ENCODE results near the gene ANAPC4. TPM values are rescaled to one million over a fixed set of nuclear protein-coding genes. Genes with fewer than 3 reads are reported as not detected.

The ANAPC4 gene
- total RNA-seq, 1 donor from 2014 or later = 36.4 TPM

DNA sequence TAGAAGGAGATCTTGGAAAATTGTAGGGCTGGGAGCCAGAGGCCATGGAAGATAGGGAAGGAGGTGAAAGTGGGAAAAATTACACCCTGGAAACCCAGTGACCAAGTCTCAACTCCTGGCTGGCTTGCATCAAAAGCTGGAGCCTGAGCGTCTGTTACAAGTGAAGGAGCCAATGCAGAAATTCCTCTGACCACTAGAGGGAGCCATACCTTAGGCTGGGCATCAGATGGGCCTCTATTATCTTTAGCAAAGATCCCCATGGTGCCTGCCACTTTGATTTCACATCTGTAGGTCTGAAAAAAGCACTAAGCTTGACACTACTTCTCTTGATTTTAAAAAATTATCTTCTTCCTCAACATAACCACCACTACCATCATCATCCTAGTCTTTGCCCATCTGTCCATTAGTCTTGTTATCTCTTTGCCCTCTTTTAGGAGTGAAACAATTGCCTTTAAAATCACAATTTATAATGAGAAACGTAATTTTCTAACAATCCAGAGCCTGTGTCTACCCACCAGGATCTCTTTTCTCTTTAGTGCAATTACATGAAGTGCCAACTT is 62.9 kb downstream of the ANAPC4 start:
- DNase-seq = peak; percentile 76

DNA sequence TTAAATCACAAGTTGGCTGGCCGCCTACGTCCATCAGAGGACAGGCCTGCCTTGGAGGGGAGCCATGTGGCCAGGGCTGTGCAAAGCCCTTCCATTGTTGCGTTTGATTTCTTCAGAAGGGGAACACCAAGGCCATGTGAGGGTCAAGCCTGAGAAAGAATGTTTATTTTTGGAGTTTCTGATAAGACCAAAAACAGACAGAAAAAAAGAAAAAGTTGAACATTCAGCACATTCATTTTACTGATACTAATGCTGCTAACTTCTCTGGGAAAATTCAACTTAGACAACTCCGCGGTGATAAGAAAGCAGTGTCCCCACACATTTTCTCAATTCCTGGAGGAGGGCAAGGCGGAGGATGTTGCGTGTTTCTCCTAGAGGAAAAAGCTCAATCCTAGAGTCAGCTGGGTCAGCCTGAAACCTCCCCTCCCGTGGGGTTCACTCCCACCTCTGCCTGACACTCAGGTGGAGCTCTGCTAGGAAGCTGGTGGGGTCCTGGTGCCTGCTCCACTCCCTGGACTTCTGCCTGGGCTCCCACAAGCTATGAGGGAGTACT is 63.5 kb downstream of the ANAPC4 start:
- DNase-seq = peak; percentile 30

DNA sequence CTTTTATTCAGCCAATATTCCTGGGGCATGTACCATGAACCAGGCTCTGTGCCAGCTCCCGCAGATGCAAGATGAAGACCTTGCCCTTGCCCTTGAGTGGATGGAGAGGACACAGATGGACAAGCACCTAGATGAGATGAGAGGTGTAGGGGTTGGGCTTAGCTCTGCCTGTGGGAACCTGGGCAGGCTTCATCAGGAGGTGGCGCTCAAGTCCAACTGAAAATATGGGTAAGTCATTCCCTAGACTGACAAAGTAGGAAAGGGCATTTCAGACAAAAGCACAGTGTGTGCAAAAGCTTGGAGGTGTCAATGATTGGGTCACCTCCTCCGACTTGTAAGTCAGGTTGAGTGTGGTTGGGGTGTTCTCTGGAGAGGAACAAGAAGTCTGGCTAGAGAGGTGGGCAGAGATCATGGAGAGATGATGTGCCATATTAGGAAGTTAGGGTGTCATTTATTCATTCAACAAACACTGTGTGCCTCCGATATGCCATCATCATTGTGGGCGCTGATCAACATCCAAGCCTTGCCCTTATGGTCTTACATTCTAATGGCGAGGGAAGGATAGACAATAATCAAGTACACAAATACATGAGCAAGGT is 64.6 kb downstream of the ANAPC4 start:
- DNase-seq = peak; percentile 82

DNA sequence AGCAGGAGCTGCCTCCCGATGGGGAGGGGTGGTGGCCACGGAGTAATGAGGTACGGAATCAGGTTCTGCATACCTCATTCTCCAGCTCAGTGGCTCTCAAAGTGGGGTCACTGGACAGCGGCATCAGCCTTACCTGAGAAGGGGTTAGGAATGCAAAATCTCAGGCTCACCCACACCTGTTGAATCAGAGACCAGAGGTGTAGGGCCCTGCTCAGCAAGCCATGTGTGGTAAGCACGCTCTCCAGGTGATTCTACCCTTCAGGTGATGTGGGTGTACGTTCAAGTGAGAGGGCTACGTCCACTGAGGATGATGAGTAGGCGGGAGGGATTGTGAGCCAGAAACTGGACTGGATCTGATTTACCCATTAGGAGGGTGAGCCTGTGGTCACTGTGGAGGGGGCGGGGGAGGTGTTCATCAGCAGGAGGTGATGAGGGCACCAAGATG is 65.8 kb downstream of the ANAPC4 start:
- no peak for DNase-seq

DNA sequence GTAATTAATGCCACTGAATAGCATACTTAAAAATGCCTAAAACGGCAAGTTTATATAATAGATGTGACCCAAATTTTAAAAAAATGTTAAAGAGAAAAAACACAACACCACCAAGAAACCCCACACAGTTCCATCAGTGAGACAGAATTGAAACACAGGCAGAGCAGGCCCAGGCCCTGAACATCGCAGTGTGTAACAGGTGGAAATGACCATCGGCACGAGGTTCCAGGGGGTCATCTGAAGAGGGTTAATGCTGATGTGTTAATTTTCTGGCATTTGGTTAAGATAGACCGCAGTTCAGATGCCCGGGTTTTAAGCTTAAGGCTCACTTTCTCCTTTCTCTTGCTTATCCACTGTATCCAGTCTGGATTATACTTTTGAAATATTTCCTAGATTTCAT is 66.8 kb downstream of the ANAPC4 start:
- DNase-seq = no peak

DNA sequence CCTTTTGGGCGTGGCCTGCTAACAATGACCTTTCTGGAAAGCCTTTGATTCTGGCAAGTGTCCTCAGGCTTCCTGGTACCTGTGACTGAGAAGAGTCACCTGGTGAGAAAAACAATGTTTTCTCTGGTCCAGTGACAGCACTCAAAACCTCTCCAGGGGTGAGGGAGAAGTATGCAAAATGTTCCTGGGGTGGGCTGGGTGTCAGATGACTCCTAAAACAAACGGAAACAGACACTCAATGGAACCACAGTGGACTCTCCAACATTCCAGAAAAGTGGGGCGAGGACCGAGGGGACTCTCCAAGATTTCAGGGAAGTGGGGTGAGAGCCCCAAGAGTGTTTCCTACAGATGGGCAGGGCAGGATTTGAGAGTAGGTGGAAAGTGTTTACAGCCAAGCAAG is 69.5 kb downstream of the ANAPC4 start:
- DNase-seq = no peak

DNA sequence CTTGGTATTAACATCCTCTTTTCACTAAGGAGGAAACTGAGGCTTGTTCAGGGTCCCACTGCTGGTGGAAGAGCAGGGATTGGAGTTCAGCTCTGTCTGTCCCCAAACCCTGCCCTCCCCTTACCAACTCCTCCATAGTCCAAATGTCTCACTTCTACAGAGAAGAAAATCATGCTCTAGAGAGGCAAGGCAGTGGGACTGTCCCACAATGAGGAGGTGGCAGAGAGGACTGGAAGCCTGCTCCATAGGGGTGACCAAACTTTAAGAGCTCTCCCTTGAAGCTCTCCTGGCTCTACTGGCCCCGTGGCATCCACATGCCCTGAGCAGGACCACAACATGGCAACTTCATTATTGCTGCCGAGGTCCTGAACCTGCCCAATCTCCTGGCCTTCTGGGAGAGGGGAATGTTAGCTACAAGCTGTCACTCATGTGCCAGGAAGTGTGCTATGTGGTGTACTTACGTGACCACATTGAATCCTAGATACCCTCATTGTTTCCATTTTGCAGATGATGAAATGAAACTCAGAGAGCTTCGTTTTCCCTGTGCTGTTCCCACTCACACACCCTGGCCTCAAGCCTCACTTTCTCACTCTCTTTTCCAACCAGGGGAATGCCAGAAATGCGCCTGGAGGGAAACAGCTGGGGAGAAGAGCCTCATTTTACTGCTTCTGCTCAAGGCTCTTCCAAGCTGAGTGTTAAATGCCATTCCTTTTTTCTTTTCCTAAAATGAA is 71.5 kb downstream of the ANAPC4 start:
- DNase-seq = peak; percentile 61

DNA sequence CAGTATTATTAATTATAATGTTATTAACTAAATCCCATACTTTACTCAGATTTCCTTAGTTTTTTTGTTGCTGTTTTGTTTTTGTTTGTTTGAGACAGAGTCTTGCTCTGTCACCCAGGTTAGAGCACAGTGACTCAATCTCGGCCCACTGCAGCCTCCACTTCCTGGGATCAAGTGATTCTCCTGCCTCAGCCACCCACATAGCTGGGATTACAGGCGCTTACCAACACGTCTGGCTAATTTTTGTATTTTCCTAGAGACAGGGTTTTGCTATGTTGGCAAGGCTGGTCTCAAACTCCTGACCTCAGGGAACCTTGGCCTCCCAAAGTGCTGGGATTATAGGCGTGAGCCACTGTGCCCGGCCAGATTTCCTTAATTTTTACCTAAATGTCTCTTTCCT is 72.2 kb downstream of the ANAPC4 start:
- no peak for DNase-seq

DNA sequence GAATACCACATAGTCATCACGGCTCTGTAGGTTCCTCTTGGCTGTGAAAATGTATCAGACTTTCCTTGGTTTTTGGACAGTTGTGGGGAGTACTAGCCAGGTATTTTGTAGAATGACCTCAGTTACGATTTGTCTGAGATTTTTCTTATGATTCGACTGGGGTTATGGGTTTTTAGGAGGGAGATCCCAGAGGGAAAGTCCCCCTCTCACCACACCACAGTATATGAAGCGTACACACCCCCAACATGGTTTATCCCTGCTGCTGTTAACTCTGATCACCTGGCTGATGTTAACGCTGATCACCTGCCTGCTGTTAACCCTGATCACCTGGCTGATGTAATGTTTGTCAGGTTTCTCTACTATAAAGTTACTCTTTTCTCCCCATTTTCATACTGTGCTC is 72.6 kb downstream of the ANAPC4 start:
- DNase-seq = no peak

DNA sequence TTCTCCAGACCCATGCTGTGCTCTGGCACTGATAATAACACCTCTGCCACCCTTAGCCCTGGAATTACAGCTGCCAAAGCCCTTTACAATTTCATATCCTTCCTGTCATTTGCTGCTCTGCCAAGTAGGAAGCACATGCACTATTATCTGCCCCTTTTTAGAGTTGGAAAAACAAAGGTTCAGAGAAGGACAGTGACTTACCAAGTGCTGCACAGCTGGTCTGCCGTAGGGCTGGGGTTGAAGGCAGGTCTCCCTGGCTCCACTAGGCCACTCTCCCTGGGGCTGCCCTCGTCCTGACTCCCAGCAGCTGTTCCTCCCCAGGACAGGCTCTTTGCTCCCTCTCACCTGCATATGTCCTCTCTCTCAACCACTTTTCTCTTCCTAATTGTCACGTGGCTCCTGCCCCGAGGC is 73.4 kb downstream of the ANAPC4 start:
- no peak for DNase-seq

DNA sequence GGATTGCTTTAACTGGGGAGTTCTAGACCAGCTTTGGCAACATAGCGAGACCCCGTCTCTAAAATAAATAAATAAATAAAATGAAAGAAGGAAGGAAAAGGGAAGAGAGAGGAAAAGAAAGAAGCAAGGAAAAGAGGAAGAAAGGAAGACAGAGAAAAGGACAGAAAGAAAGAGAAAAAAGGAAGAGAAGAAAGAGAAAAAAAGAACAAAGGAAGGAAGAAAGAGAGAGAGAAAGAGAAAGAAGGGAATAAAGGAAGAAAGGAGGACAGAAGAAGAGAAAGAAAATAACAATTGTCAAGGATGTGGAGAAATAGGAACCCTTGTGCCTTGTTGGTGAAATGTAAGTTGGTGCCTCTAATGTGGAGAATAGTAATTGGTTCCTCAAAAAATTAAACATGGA is 74.6 kb downstream of the ANAPC4 start:
- DNase-seq = no peak

DNA sequence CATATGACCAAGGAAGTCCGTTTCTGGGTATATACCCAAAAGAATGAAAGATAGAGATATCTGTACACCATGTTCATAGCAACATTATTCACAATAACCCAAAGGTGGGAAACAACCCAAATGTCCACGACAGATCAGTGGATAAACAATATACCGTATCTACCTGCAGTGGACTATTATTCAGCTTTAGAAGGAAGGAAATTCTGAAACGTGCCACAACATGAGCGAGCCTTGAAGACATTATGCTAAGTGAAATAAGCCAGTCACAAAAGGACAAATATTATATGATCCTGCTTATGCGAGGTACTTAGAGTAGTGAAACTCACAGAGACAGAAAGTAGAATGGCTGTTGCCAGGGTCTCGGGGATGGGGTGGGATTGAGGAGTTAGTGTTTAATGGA is 75.0 kb downstream of the ANAPC4 start:
- DNase-seq = no peak

DNA sequence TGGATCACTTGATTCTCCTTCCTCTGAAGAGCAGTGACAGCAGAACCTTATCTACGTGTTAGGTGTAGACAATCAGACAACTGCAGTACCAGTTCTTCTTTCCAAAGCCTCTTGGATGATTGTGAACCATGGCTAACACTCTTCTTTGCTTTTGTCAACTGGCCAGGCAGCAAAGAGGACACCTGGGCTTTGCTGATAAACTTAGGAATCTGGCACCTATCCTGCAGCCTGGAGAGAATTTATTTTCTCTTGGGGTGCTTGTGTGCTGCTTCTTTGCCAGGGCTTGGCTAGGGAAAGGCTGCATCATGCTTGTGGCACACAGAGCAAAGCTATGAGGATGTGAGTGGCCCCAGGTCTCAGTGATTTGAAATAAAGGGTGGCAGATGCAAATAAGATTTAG is 77.4 kb downstream of the ANAPC4 start:
- DNase-seq = no peak

DNA sequence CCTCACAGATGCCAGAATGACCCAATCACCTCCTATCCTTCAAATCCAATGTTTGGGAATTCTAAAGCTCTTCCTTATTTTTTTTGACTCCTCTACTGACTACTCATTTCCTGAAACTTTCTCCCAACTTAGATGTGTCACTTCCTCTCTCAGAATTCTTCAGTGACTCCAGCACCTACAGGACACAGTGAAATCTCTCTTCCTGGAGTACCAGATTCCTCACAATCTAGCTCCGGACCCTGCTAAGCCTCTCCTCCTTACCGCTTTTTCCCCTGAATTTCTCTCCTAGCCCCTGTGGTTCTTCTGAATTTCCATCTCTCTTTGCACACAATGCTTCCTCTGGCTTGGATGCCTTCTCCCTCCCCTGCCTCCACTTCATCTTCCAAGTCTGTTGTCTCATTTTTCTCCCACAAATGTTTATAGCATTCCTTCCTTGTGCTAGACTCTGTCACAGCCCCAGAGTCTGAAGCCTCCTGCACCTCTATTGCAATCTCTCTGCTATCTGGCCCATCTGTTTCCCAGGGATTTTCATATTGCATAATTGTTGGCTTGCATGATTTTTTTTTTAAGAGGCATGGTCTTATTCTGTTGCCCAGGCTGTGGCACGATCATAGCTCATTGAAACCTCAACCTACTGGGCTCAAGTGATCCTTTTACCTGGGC is 80.1 kb downstream of the ANAPC4 start:
- DNase-seq = no peak

DNA sequence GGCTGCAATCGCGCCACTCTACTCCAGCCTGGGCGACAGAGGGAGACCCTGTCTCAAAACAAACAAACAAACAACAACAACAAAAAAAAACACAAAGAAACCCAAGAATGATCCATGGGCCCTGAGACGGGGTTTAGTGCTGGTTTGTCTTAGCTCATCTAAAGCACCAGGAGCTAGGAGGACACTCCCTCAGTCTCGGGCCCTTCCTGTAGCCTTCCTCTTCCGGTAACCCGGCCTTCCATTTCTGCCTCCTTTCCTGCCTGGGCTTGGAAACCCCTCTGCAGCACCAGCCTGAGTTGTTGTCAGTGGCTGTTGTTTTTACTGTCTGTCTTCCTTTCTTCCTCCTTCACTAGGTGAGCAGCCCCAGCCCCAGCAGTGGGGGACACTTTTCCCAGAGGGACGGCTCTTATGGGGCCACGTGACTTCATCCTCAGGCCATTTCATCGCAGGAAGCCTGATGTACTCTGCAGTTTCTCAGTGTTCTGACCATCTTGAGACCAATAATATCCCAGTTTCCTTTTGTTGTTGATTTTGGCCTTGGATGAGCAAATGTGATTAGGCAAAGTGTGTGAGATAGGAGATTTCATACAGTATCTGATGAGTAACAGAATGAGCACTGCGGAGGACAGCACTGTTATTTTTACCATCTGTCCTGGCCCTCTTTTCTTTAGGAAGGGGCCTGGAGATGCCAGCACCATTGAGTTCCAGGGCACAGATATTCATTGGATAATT is 90.1 kb downstream of the ANAPC4 start:
- no peak for DNase-seq

DNA sequence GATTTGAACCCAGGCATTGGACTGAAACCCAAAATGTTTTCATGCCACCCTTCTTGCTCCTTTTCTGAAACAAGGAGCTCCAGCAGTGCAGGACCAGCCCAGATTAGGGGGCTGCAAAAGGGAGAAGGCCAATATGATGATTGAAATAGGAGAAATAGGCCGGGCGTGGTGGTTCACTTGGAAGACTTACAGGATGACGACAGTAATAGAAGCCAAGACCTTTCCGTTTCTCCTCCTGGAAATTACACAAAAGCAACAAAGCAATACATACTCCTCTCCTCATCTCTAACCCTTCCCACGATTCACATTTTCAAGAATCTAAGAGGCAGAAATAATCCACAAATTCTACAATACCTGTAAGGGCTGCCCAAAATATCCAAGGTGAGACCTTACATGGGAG is 90.8 kb downstream of the ANAPC4 start:
- no peak for DNase-seq

Other genes starting within 250 kb of the ANAPC4 start
- 12.6 TPM for gene SEPSECS, start 216.8 kb upstream of the ANAPC4 start, total RNA-seq
- gene PI4K2B, start 143.2 kb upstream of the ANAPC4 start, total RNA-seq = 19.6 TPM
- gene ZCCHC4, start 64.5 kb upstream of the ANAPC4 start, total RNA-seq = 35.8 TPM

All from tongue (tissue), 2 donors.